ENCODE data around the gene PCDHGC3.
A peak's percentile ranks its signal among the peaks of the same experiment; 100 is the strongest.

The PCDHGC3 gene

GRCh38 chr5:141437221-141437620 lies 38.5 kb upstream of the PCDHGC3 start:
- DNase-seq (ENCODE audit: low read depth), result no peak
- TF ChIP-seq CTCF (IDR thresholded peaks at IDR 0.05; ENCODE audit: low read depth, low read length, missing control alignments), result no peak
- H3K4me3 ChIP-seq (ENCODE audit: low read depth, low read length), result no peak overlapping the region

- no peak for TF ChIP-seq CTCF (IDR thresholded peaks at IDR 0.05; ENCODE audit: low read depth, low read length, missing control alignments)
Measured at GRCh38 chr5:141439411-141440141, 36.2 kb upstream of the PCDHGC3 start.

GRCh38 chr5:141440341-141440740 lies 35.4 kb upstream of the PCDHGC3 start:
- TF ChIP-seq CTCF (IDR thresholded peaks at IDR 0.05; ENCODE audit: low read depth, low read length, missing control alignments), result no peak
- no peak for DNase-seq (ENCODE audit: low read depth)
- H3K4me3 ChIP-seq (ENCODE audit: low read depth, low read length), result no peak overlapping the region

More at GRCh38 chr5:141439411-141440141, 36.2 kb upstream of the PCDHGC3 start:
- H3K4me3 ChIP-seq (ENCODE audit: low read depth, low read length), result no peak overlapping the region
- no peak for DNase-seq (ENCODE audit: low read depth)

- no peak for TF ChIP-seq CTCF (IDR thresholded peaks at IDR 0.05; ENCODE audit: low read depth, low read length, missing control alignments)
- no peak overlapping the region for H3K4me3 ChIP-seq (ENCODE audit: low read depth, low read length)
- DNase-seq (ENCODE audit: low read depth), result no peak
Measured at GRCh38 chr5:141441571-141442170, 34.1 kb upstream of the PCDHGC3 start.

GRCh38 chr5:141465351-141465750 lies 10.4 kb upstream of the PCDHGC3 start:
- TF ChIP-seq CTCF (IDR thresholded peaks at IDR 0.05; ENCODE audit: low read depth, low read length, missing control alignments), result no peak
- no peak overlapping the region for H3K4me3 ChIP-seq (ENCODE audit: low read depth, low read length)
- no peak for DNase-seq (ENCODE audit: low read depth)

GRCh38 chr5:141476132-141476911 lies 556 bp downstream of the PCDHGC3 start:
- no peak for TF ChIP-seq CTCF (IDR thresholded peaks at IDR 0.05; ENCODE audit: low read depth, low read length, missing control alignments)
- peak overlapping the region; percentile 74 for H3K4me3 ChIP-seq (ENCODE audit: low read depth, low read length)
- no peak for DNase-seq (ENCODE audit: low read depth)
